HEK293 (cell line): ENCODE measurements around the gene MERTK.

Experiments
- GLI2 ChIP-seq: fragments of 450-650 bp; formaldehyde crosslinking; IDR thresholded peaks from 2 replicates; pipeline ENCODE4; 2017; ENCODE audit warnings: missing biosample characterization, missing genetic modification characterization, low read depth, borderline replicate concordance
- HOXC10 ChIP-seq: sonication (generic); formaldehyde crosslinking; IDR thresholded peaks from 2 replicates; pipeline ENCODE4 v1.8.1; 2023; ENCODE audit warnings: mild to moderate bottlenecking, missing genetic modification reagents
- IKZF3 ChIP-seq: fragments of 450-650 bp; IDR thresholded peaks from 2 replicates; pipeline ENCODE4 v1.5.0; 2018; ENCODE audit warnings: missing biosample characterization, mild to moderate bottlenecking, missing genetic modification characterization, moderate library complexity
- SALL2 ChIP-seq: fragments of 450-650 bp; formaldehyde crosslinking; IDR thresholded peaks from 2 replicates; pipeline ENCODE4 v1.5.0; 2017; ENCODE audit warnings: missing biosample characterization, mild to moderate bottlenecking, missing genetic modification characterization, borderline replicate concordance
- SETDB1 ChIP-seq: IDR thresholded peaks from one replicate; pipeline ENCODE4 v1.6.1; 2017; ENCODE audit warnings: mild to moderate bottlenecking, low read length, moderate library complexity, mixed read lengths; ENCODE audit not compliant: insufficient read length
- SP2 ChIP-seq: fragments of 450-650 bp; formaldehyde crosslinking; IDR thresholded peaks from 2 replicates; pipeline ENCODE4 v1.5.1; 2016; ENCODE audit warnings: missing biosample characterization, missing genetic modification characterization
- ZBTB48 ChIP-seq: fragments of 450-650 bp; formaldehyde crosslinking; IDR thresholded peaks from 2 replicates; pipeline ENCODE4 v1.5.1; 2016; ENCODE audit warnings: missing biosample characterization, missing genetic modification characterization
- ZBTB8A ChIP-seq: fragments of 450-650 bp; formaldehyde crosslinking; IDR thresholded peaks from 2 replicates; pipeline ENCODE4 v1.5.1; 2016; ENCODE audit warnings: missing biosample characterization, missing genetic modification characterization
- ZFP3 ChIP-seq: fragments of 450-650 bp; formaldehyde crosslinking; IDR thresholded peaks from 2 replicates; pipeline ENCODE4 v1.5.1; 2016; ENCODE audit warnings: low read depth, missing biosample characterization, missing genetic modification characterization
- ZNF138 ChIP-seq: fragments of 450-650 bp; formaldehyde crosslinking; IDR thresholded peaks from 2 replicates; pipeline ENCODE4 v1.5.1; 2016; ENCODE audit warnings: missing biosample characterization, missing genetic modification characterization, borderline replicate concordance
- ZNF174 ChIP-seq: fragments of 450-650 bp; formaldehyde crosslinking; IDR thresholded peaks from 2 replicates; pipeline ENCODE4 v1.5.0; 2017; ENCODE audit warnings: missing biosample characterization, mild to moderate bottlenecking, missing genetic modification characterization
- ZNF202 ChIP-seq: fragments of 450-650 bp; formaldehyde crosslinking; IDR thresholded peaks from 2 replicates; pipeline ENCODE4 v1.5.1; 2016; ENCODE audit warnings: missing biosample characterization, missing genetic modification characterization, borderline replicate concordance
- ZNF266 ChIP-seq: fragments of 450-650 bp; formaldehyde crosslinking; IDR thresholded peaks from 2 replicates; pipeline ENCODE4 v1.5.1; 2016; ENCODE audit warnings: missing biosample characterization, missing genetic modification characterization, low read depth
- ZNF394 ChIP-seq: fragments of 450-650 bp; formaldehyde crosslinking; IDR thresholded peaks from 2 replicates; pipeline ENCODE4 v1.5.1; 2016; ENCODE audit warnings: missing biosample characterization, missing genetic modification characterization, mild to moderate bottlenecking, moderate library complexity, borderline replicate concordance
- ZNF423 ChIP-seq: fragments of 450-650 bp; formaldehyde crosslinking; IDR thresholded peaks from 2 replicates; pipeline ENCODE4 v1.5.1; 2016; ENCODE audit warnings: missing biosample characterization, missing genetic modification characterization
- ZNF473 ChIP-seq: fragments of 450-650 bp; formaldehyde crosslinking; IDR thresholded peaks from 2 replicates; pipeline ENCODE4 v1.5.1; 2017; ENCODE audit warnings: missing biosample characterization, missing genetic modification characterization
- ZNF48 ChIP-seq: fragments of 450-650 bp; formaldehyde crosslinking; IDR thresholded peaks from 2 replicates; pipeline ENCODE4 v1.5.1; 2016; ENCODE audit warnings: missing biosample characterization, missing genetic modification characterization
- ZNF521 ChIP-seq: fragments of 450-650 bp; formaldehyde crosslinking; IDR thresholded peaks from 2 replicates; pipeline ENCODE4 v1.5.1; 2017; ENCODE audit warnings: missing biosample characterization, mild to moderate bottlenecking, missing genetic modification characterization
- ZNF624 ChIP-seq: fragments of 450-650 bp; formaldehyde crosslinking; IDR thresholded peaks from 2 replicates; pipeline ENCODE4 v1.5.1; 2017; ENCODE audit warnings: missing biosample characterization, missing genetic modification characterization
- ZNF660 ChIP-seq: fragments of 450-650 bp; IDR thresholded peaks from 2 replicates; pipeline ENCODE4 v1.5.1; 2018; ENCODE audit warnings: missing biosample characterization, mild to moderate bottlenecking, missing genetic modification characterization
- ZNF76 ChIP-seq: fragments of 450-650 bp; formaldehyde crosslinking; IDR thresholded peaks from 2 replicates; pipeline ENCODE4; 2016; ENCODE audit warnings: low read depth, missing biosample characterization, missing genetic modification characterization, borderline replicate concordance
- ZNF792 ChIP-seq: fragments of 450-650 bp; formaldehyde crosslinking; IDR thresholded peaks from 2 replicates; pipeline ENCODE4 v1.5.1; 2016; ENCODE audit warnings: missing biosample characterization, missing genetic modification characterization
- ZSCAN30 ChIP-seq: fragments of 450-650 bp; IDR thresholded peaks from 2 replicates; pipeline ENCODE4 v1.5.1; 2018; ENCODE audit warnings: missing biosample characterization, mild to moderate bottlenecking, missing genetic modification characterization, moderate library complexity
- TF ChIP-seq, protein P1 (sequence below): fragments of 450-650 bp; formaldehyde crosslinking; IDR thresholded peaks from 2 replicates; pipeline ENCODE4 v1.5.1; 2017; ENCODE audit warnings: missing biosample characterization, missing genetic modification characterization
- TF ChIP-seq, protein P2 (sequence below): fragments of 450-650 bp; formaldehyde crosslinking; IDR thresholded peaks from 2 replicates; pipeline ENCODE4 v1.5.1; 2016; ENCODE audit warnings: missing biosample characterization, missing genetic modification characterization, low read depth
- TF ChIP-seq, protein P3 (sequence below): fragments of 450-650 bp; formaldehyde crosslinking; IDR thresholded peaks from 2 replicates; pipeline ENCODE4 v1.5.1; 2016; ENCODE audit warnings: missing biosample characterization, missing genetic modification characterization
- TF ChIP-seq, protein P4 (sequence below): sonication (generic); formaldehyde crosslinking; IDR thresholded peaks from 2 replicates; pipeline ENCODE4 v1.8.1; 2022; ENCODE audit warnings: mild to moderate bottlenecking, moderate library complexity, missing genetic modification reagents
- TF ChIP-seq, protein P5 (sequence below): fragments of 450-650 bp; formaldehyde crosslinking; conservative IDR thresholded peaks from 2 replicates; pipeline ENCODE4 v1.5.1; 2016; ENCODE audit warnings: low read depth, missing biosample characterization, missing genetic modification characterization
- TF ChIP-seq, protein P6 (sequence below): fragments of 450-650 bp; IDR thresholded peaks from 2 replicates; pipeline ENCODE4 v1.5.1; 2018; ENCODE audit warnings: missing biosample characterization, mild to moderate bottlenecking, missing genetic modification characterization

Gene MERTK

DNA sequence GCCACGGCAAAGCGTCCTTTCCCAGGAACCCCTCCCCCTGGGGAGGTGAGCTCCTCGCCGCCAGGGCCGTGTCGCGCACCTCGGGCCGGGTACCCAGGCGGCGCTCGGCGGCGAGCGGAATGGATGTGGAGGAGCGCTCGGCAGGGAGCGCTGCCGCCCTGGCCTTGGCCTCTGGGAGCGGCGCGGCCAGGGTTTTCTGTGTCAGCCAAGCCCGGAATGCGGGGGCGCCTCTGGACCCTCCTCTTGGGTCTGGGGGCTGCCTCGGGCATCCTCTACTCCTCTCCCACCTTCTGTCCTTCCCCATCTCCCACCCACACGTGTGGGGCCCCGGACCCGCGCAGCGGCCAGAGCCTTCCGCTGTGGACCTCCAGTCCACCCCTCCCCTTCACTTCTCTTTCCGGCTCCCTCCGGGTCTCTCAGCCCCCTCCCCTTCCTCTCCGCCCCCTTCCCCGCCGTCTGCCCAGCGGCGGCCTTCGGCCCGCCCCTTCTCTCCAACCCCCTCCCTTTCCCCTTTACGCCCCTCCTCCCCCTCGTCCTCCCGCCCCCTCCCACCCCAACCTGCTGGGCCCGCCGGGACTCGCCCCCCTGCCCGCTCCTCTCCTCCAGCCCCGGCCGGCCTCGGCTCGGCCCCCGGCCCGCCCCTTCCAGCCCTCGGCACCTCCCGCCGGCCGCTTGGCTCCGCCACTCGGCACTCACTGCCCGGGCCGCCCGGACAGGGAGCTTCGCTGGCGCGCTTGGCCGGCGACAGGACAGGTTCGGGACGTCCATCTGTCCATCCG, at the start of gene MERTK (continued):
- TF ChIP-seq, protein P1, sequence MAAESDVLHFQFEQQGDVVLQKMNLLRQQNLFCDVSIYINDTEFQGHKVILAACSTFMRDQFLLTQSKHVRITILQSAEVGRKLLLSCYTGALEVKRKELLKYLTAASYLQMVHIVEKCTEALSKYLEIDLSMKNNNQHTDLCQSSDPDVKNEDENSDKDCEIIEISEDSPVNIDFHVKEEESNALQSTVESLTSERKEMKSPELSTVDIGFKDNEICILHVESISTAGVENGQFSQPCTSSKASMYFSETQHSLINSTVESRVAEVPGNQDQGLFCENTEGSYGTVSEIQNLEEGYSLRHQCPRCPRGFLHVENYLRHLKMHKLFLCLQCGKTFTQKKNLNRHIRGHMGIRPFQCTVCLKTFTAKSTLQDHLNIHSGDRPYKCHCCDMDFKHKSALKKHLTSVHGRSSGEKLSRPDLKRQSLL (tag by site-specific recombination): no peak
- TF ChIP-seq ZNF423 (tag by site-specific recombination) (peak; percentile 22; the same call in 1 of the 2 replicates), ZNF660 (peak; percentile 45), ZBTB8A (tag by site-specific recombination) (no peak), HOXC10 (CRISPR knock-in tag) (no peak), ZNF266 (tag by site-specific recombination) (no peak), SALL2 (no peak), ZBTB48 (tag by site-specific recombination) (peak; percentile 58; the same call in 1 of the 2 replicates), ZNF174 (tag by site-specific recombination) (no peak), ZSCAN30 (tag by site-specific recombination) (0 out of 2 replicates have a peak, but pooled peaks have one; percentile 41), ZNF394 (no peak; the same call in 1 of the 2 replicates), ZNF521 (tag by site-specific recombination) (no peak), ZNF202 (tag by site-specific recombination) (no peak), ZNF76 (tag by site-specific recombination) (peak; percentile 45; the same call in 1 of the 2 replicates), ZNF473 (tag by site-specific recombination) (no peak), ZFP3 (no peak), IKZF3 (tag by site-specific recombination) (no peak), GLI2 (no peak), ZNF138 (tag by site-specific recombination) (no peak), ZNF624 (no peak), SETDB1 (no peak), ZNF792 (tag by site-specific recombination) (no peak), SP2 (tag by site-specific recombination) (peak; percentile 77), ZNF48 (tag by site-specific recombination) (no peak)
- TF ChIP-seq, protein P2, sequence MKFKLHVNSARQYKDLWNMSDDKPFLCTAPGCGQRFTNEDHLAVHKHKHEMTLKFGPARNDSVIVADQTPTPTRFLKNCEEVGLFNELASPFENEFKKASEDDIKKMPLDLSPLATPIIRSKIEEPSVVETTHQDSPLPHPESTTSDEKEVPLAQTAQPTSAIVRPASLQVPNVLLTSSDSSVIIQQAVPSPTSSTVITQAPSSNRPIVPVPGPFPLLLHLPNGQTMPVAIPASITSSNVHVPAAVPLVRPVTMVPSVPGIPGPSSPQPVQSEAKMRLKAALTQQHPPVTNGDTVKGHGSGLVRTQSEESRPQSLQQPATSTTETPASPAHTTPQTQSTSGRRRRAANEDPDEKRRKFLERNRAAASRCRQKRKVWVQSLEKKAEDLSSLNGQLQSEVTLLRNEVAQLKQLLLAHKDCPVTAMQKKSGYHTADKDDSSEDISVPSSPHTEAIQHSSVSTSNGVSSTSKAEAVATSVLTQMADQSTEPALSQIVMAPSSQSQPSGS (tag by site-specific recombination): no peak
- TF ChIP-seq, protein P3, sequence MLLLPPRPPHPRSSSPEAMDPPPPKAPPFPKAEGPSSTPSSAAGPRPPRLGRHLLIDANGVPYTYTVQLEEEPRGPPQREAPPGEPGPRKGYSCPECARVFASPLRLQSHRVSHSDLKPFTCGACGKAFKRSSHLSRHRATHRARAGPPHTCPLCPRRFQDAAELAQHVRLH: peak; percentile 46; the same call in 1 of the 2 replicates
- TF ChIP-seq, protein P4, sequence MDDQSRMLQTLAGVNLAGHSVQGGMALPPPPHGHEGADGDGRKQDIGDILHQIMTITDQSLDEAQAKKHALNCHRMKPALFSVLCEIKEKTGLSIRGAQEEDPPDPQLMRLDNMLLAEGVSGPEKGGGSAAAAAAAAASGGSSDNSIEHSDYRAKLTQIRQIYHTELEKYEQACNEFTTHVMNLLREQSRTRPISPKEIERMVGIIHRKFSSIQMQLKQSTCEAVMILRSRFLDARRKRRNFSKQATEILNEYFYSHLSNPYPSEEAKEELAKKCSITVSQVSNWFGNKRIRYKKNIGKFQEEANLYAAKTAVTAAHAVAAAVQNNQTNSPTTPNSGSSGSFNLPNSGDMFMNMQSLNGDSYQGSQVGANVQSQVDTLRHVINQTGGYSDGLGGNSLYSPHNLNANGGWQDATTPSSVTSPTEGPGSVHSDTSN: no peak
- TF ChIP-seq, protein P5, sequence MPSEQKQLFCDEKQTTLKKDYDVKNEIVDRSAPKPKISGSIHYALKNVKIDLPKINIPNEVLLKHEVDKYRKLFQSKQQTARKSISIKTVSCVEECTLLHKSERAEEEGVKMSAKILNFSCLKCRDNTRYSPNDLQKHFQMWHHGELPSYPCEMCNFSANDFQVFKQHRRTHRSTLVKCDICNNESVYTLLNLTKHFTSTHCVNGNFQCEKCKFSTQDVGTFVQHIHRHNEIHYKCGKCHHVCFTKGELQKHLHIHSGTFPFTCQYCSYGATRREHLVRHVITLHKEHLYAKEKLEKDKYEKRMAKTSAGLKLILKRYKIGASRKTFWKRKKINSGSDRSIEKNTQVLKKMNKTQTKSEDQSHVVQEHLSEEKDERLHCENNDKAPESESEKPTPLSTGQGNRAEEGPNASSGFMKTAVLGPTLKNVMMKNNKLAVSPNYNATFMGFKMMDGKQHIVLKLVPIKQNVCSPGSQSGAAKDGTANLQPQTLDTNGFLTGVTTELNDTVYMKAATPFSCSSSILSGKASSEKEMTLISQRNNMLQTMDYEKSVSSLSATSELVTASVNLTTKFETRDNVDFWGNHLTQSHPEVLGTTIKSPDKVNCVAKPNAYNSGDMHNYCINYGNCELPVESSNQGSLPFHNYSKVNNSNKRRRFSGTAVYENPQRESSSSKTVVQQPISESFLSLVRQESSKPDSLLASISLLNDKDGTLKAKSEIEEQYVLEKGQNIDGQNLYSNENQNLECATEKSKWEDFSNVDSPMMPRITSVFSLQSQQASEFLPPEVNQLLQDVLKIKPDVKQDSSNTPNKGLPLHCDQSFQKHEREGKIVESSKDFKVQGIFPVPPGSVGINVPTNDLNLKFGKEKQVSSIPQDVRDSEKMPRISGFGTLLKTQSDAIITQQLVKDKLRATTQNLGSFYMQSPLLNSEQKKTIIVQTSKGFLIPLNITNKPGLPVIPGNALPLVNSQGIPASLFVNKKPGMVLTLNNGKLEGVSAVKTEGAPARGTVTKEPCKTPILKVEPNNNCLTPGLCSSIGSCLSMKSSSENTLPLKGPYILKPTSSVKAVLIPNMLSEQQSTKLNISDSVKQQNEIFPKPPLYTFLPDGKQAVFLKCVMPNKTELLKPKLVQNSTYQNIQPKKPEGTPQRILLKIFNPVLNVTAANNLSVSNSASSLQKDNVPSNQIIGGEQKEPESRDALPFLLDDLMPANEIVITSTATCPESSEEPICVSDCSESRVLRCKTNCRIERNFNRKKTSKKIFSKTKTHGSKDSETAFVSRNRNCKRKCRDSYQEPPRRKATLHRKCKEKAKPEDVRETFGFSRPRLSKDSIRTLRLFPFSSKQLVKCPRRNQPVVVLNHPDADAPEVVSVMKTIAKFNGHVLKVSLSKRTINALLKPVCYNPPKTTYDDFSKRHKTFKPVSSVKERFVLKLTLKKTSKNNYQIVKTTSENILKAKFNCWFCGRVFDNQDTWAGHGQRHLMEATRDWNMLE (tag by site-specific recombination): no peak
- TF ChIP-seq, protein P6, sequence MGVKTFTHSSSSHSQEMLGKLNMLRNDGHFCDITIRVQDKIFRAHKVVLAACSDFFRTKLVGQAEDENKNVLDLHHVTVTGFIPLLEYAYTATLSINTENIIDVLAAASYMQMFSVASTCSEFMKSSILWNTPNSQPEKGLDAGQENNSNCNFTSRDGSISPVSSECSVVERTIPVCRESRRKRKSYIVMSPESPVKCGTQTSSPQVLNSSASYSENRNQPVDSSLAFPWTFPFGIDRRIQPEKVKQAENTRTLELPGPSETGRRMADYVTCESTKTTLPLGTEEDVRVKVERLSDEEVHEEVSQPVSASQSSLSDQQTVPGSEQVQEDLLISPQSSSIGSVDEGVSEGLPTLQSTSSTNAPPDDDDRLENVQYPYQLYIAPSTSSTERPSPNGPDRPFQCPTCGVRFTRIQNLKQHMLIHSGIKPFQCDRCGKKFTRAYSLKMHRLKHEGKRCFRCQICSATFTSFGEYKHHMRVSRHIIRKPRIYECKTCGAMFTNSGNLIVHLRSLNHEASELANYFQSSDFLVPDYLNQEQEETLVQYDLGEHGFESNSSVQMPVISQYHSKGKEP (tag by site-specific recombination): no peak
